Naive thymus-derived CD4-positive, alpha-beta T cell (primary cell): ENCODE measurements around the gene TMEM132C. TPM values are rescaled to one million over a fixed set of nuclear protein-coding genes. Genes with fewer than 3 reads are reported as not detected.
A peak's percentile ranks its signal among the peaks of the same experiment; 100 is the strongest.

Source experiments
- ATAC-seq: fragments of 150-1000 bp; cut with Tn5 transposase; 2 replicates; pipeline ENCODE4 v1.10.0; 2021; ENCODE audit warnings: mild to moderate bottlenecking, moderate library complexity
- CTCF ChIA-PET: fragments of 350-600 bp; sonication (Branson Sonifier 250); formaldehyde crosslinking; loops from one replicate; lab custom pipeline; 2021; ENCODE audit warnings: antibody characterized with exemption; lab: Charles Lee
- POLR2A ChIA-PET: fragments of 350-600 bp; sonication (Branson Sonifier 250); formaldehyde crosslinking; loops from one replicate; lab custom pipeline; 2021; ENCODE audit warnings: antibody characterized with exemption, inconsistent platforms; lab: Charles Lee
- DNase-seq, 9 donors: peaks; one replicate each; pipeline versions ENCODE4 v3.0.0 to v3.0.0-alpha.2; 2020 to 2022; ENCODE audit warnings: mixed read lengths in 1 of 9
- H3K27ac ChIP-seq: one replicate; pipeline ENCODE4 v1.7.0; 2013; ENCODE audit warnings: mild to moderate bottlenecking, low read depth, low read length, moderate library complexity
- H3K27me3 ChIP-seq, 2 donors: one replicate each; pipeline ENCODE4 v1.7.0; 2013; ENCODE audit warnings: low read length in 2 of 2, mild to moderate bottlenecking in 2 of 2, moderate library complexity in 2 of 2; ENCODE audit not compliant: control insufficient read depth in 2 of 2, insufficient read depth in 2 of 2
- H3K36me3 ChIP-seq, 3 experiments: 1 replicate in 2 of 3; 2 replicates in 1 of 3; pipeline ENCODE4 v1.7.0; 2013; ENCODE audit warnings: low read length in 3 of 3, mild to moderate bottlenecking in 3 of 3, moderate library complexity in 1 of 3; ENCODE audit not compliant: insufficient read depth in 3 of 3, control insufficient read depth in 2 of 3
- H3K4me1 ChIP-seq, 2 donors: one replicate each; pipeline ENCODE4 v1.7.0; 2013; ENCODE audit warnings: low read length in 2 of 2, mild to moderate bottlenecking in 2 of 2, moderate library complexity in 1 of 2; ENCODE audit not compliant: control insufficient read depth in 2 of 2, insufficient read depth in 2 of 2
- H3K4me3 ChIP-seq: 2 replicates; pipeline ENCODE4 v1.7.0; 2013; ENCODE audit warnings: mild to moderate bottlenecking, low read length
- H3K9me3 ChIP-seq, 3 experiments: 1 replicate in 2 of 3; 2 replicates in 1 of 3; pipeline ENCODE4 v1.7.0; 2013; ENCODE audit warnings: low read length in 3 of 3; ENCODE audit not compliant: control insufficient read depth in 2 of 3
- H3K27ac Mint-ChIP-seq, 9 donors: one replicate each; pipeline ENCODE4 v1.8.0; 2020 to 2022; ENCODE audit warnings: mixed read lengths in 9 of 9, mild to moderate bottlenecking in 8 of 9, moderate library complexity in 5 of 9, inconsistent platforms in 2 of 9
- H3K27me3 Mint-ChIP-seq, 5 donors: one replicate each; pipeline ENCODE4 v1.8.0; 2021 to 2022; ENCODE audit warnings: mixed read lengths in 5 of 5, mild to moderate bottlenecking in 1 of 5
- H3K36me3 Mint-ChIP-seq, 5 donors: one replicate each; pipeline ENCODE4 v1.8.0; 2020 to 2022; ENCODE audit warnings: mixed read lengths in 5 of 5, mild to moderate bottlenecking in 3 of 5, inconsistent platforms in 1 of 5
- H3K4me1 Mint-ChIP-seq, 7 donors: one replicate each; pipeline ENCODE4 v1.8.0; 2020 to 2022; ENCODE audit warnings: mixed read lengths in 7 of 7, mild to moderate bottlenecking in 3 of 7, inconsistent platforms in 1 of 7
- H3K4me3 Mint-ChIP-seq, 10 donors: one replicate each; pipeline ENCODE4 v1.8.0; 2020 to 2022; ENCODE audit warnings: mild to moderate bottlenecking in 10 of 10, mixed read lengths in 10 of 10, moderate library complexity in 6 of 10, inconsistent platforms in 2 of 10
- H3K9me3 Mint-ChIP-seq, 11 donors: one replicate each; pipeline ENCODE4 v1.8.0; 2020 to 2022; ENCODE audit warnings: mixed read lengths in 11 of 11, mild to moderate bottlenecking in 4 of 11, inconsistent platforms in 1 of 11, moderate library complexity in 1 of 11
- intact Hi-C, 2 donors: fragments of 100-400 bp; cut with micrococcal nuclease; formaldehyde crosslinking; loops; one replicate each; pipeline ENCODE4 v1.15.1; 2023
- polyA plus RNA-seq, 2 donors: library from polyadenylated mRNA; unstranded; fragments of 300-500 nt; fragmentation: Illumina TruSeq; gene quantifications; one replicate each; pipeline ENCODE4 v1.2.3, GENCODE V29; 2021
- total RNA-seq, 6 experiments: library from RNA in 5 of 6; stranded (reverse) in 5 of 6; gene quantifications; 1 replicate in 5 of 6; 2 replicates in 1 of 6; pipeline ENCODE4 v1.2.3 and lab custom pipeline; 2021 to 2026

TMEM132C gene
- total and polyA plus RNA-seq, 7 experiments from 2014 or later: not detected

DNA sequence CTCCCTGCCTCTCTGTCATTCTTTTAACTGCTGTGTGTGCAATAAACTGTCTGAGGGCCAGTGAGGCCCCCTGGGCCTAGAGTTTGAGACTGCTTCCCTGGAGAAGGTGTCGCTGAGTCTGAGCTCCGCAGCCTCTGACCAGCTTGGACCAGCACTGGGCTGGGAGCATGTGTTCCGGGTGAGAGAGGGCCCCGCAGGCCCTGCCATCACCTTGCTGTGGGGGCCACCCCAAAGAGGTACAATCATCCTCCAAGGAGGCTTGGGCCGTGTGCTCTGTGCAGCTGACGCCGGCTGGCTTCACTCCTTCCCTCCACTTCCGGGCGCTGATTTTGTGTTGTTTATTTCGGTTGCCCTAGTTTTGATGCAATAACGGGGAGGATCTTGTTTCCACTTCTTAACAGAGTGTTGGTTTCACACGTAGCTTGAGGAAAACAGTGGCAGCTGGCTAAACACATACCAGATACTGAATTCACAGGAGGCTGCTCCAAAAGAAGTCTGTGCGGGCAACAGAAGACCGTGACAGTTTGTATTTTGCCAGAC is 121.6 kb downstream of the TMEM132C start:
- Mint-ChIP-seq H3K4me3 (no peak overlapping the region), H3K9me3 (peaks cover 0 to 15% (median 2%) of the 10 kb centered on the region in 11 donors), H3K36me3 (peaks cover 0 to 5% (median 0%) of the 10 kb centered on the region in 5 donors), H3K27me3 (peaks cover 0 to 18% (median 6%) of the 10 kb centered on the region in 5 donors), H3K4me1 (no peaks in the 10 kb centered on the region), H3K27ac (no peak overlapping the region)
- ATAC-seq (peak; percentile 69), DNase-seq (no peak)
- no peak overlapping the region for H3K27ac ChIP-seq
- no peaks in the 10 kb centered on the region for H3K36me3 ChIP-seq
- no peaks in the 10 kb centered on the region for H3K4me1 ChIP-seq
- no peak overlapping the region for H3K4me3 ChIP-seq
- H3K27me3 ChIP-seq: no peaks in the 10 kb centered on the region
- H3K9me3 ChIP-seq: no peaks in the 10 kb centered on the region
- intact Hi-C loops: no loop called here
- CTCF ChIA-PET: no interaction called here
- POLR2A ChIA-PET: no interaction called here

DNA sequence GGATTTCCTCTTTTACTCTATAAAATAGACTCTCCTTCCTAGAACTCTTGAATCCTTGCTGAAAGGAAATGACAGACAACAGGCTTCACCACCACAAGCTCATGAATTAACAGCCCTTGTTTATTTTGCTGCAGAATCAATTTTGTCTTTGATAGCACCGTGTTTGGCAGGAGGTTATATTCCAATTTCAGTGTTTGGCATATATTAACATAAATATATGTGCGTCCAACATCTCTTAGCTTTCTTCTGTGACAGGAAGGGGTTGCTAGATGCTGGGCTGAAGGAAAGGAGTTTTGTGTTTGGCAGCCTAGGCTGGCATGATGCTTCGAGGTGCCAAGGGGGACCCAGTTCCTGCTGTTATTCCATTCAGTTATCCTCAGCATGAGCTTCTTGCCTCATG is 126.4 kb downstream of the TMEM132C start:
- Mint-ChIP-seq H3K4me3 (no peak overlapping the region), H3K36me3 (peaks cover 0 to 5% (median 0%) of the 10 kb centered on the region in 5 donors), H3K9me3 (peaks cover 0 to 19% (median 6%) of the 10 kb centered on the region in 11 donors), H3K27ac (no peak overlapping the region), H3K27me3 (peaks cover 0 to 13% (median 7%) of the 10 kb centered on the region in 5 donors), H3K4me1 (no peaks in the 10 kb centered on the region)
- Histone ChIP-seq H3K4me3 (no peak overlapping the region), H3K9me3 (peaks cover 0 to 4% (median 0%) of the 10 kb centered on the region in 3 experiments), H3K4me1 (no peaks in the 10 kb centered on the region), H3K27me3 (no peaks in the 10 kb centered on the region), H3K27ac (no peak overlapping the region), H3K36me3 (no peaks in the 10 kb centered on the region)
- ChIA-PET POLR2A (no interaction called here), CTCF (no interaction called here)
- no peak for ATAC-seq
- intact Hi-C loops: no loop called here
- no peak for DNase-seq

- peaks cover 0 to 19% (median 6%) of the 10 kb centered on the region in 11 donors for H3K9me3 Mint-ChIP-seq
- peaks cover 0 to 5% (median 0%) of the 10 kb centered on the region in 5 donors for H3K36me3 Mint-ChIP-seq
- no peaks in the 10 kb centered on the region for H3K4me1 Mint-ChIP-seq
- no peak for DNase-seq
- no peak overlapping the region for H3K4me3 Mint-ChIP-seq
- H3K4me1 ChIP-seq: no peaks in the 10 kb centered on the region
- no peaks in the 10 kb centered on the region for H3K27me3 ChIP-seq
- intact Hi-C loops: no loop called here
- H3K36me3 ChIP-seq: no peaks in the 10 kb centered on the region
- no peak overlapping the region for H3K4me3 ChIP-seq
- POLR2A ChIA-PET: no interaction called here
- no peak for ATAC-seq
- H3K27me3 Mint-ChIP-seq: peaks cover 0 to 10% (median 6%) of the 10 kb centered on the region in 5 donors
- no peak overlapping the region for H3K27ac ChIP-seq
- H3K27ac Mint-ChIP-seq: no peak overlapping the region
- CTCF ChIA-PET: no interaction called here
- H3K9me3 ChIP-seq: peaks cover 0 to 4% (median 0%) of the 10 kb centered on the region in 3 experiments
Measured at GRCh38 chr12:128394137-128394536, 127.2 kb downstream of the TMEM132C start.

DNA sequence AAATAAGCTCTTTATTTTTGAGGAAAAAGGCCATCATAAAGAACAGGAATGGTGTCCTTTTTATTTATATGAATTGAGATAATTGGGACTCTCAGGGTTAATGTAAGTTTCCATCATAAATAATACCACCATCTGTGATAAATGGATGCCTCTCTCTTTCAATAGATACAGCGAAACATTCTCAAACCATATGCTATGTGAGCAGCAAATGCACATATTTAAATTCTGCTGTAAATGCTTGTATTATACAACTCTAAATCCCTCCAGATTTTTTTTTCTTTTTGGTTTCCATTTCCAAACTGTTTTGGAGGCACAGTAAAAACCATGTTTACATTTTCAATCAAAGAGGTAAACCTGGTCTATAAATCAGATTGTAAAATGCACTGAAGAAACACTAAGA is 132.3 kb downstream of the TMEM132C start:
- DNase-seq (no peak), ATAC-seq (no peak)
- no peak overlapping the region for H3K4me3 ChIP-seq
- Mint-ChIP-seq H3K4me1 (no peaks in the 10 kb centered on the region), H3K27ac (no peak overlapping the region), H3K4me3 (no peak overlapping the region), H3K9me3 (peaks cover 0 to 10% (median 3%) of the 10 kb centered on the region in 11 donors), H3K27me3 (peaks cover 0 to 5% (median under 1%) of the 10 kb centered on the region in 5 donors), H3K36me3 (no peaks in the 10 kb centered on the region)
- POLR2A ChIA-PET: no interaction called here
- intact Hi-C loops: no loop called here
- no peaks in the 10 kb centered on the region for H3K36me3 ChIP-seq
- no peak overlapping the region for H3K27ac ChIP-seq
- no peaks in the 10 kb centered on the region for H3K9me3 ChIP-seq
- no peaks in the 10 kb centered on the region for H3K4me1 ChIP-seq
- CTCF ChIA-PET: no interaction called here
- H3K27me3 ChIP-seq: no peaks in the 10 kb centered on the region

- Mint-ChIP-seq H3K4me1 (no peaks in the 10 kb centered on the region), H3K4me3 (no peak overlapping the region), H3K9me3 (peaks cover 1 to 10% (median 5%) of the 10 kb centered on the region in 11 donors), H3K36me3 (no peaks in the 10 kb centered on the region), H3K27ac (no peak overlapping the region), H3K27me3 (peaks cover 0 to 12% (median 3%) of the 10 kb centered on the region in 5 donors)
- no peaks in the 10 kb centered on the region for H3K27me3 ChIP-seq
- no peak overlapping the region for H3K4me3 ChIP-seq
- no peak overlapping the region for H3K27ac ChIP-seq
- intact Hi-C loops: no loop called here
- H3K9me3 ChIP-seq: no peaks in the 10 kb centered on the region
- no peaks in the 10 kb centered on the region for H3K36me3 ChIP-seq
- ChIA-PET CTCF (no interaction called here), POLR2A (no interaction called here)
- H3K4me1 ChIP-seq: no peaks in the 10 kb centered on the region
- no peak for DNase-seq
- no peak for ATAC-seq
Measured at GRCh38 chr12:128402486-128403243, 135.7 kb downstream of the TMEM132C start.

DNA sequence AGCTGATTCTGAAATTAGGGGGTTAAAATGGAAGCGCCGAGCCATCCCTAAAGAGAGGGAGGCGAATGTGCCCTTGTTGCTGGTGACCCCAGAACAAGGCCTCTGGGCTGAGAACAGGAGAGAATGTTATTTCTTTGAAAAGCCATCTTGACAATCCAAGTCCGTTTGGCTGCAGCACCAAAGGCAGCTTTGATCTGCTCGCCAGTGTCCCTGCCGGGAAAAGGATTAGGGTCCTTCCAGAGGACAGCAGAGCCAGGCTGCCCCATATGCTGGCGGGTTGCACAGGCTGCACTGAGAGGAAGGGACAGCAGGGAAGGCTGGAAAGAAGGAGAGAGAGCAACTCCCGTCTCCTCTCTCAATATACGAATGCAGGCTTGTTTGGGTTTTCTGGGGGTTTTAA is 141.7 kb downstream of the TMEM132C start:
- H3K36me3 Mint-ChIP-seq: no peaks in the 10 kb centered on the region
- peaks cover 3 to 20% (median 8%) of the 10 kb centered on the region in 11 donors for H3K9me3 Mint-ChIP-seq
- CTCF ChIA-PET: no interaction called here

More for the DNA sequence above, 141.7 kb downstream of the TMEM132C start:
- H3K27ac Mint-ChIP-seq: peak overlapping the region in 1 of 9 donors; percentile 43
- peaks cover 0 to 8% (median 3%) of the 10 kb centered on the region in 5 donors for H3K27me3 Mint-ChIP-seq
- intact Hi-C loops: no loop called here
- no peak overlapping the region for H3K4me3 Mint-ChIP-seq
- Histone ChIP-seq H3K36me3 (no peaks in the 10 kb centered on the region), H3K4me3 (no peak overlapping the region), H3K9me3 (no peaks in the 10 kb centered on the region), H3K27me3 (no peaks in the 10 kb centered on the region), H3K27ac (no peak overlapping the region), H3K4me1 (no peaks in the 10 kb centered on the region)
- DNase-seq: no peak
- POLR2A ChIA-PET: no interaction called here
- no peaks in the 10 kb centered on the region for H3K4me1 Mint-ChIP-seq
- no peak for ATAC-seq
